ENCODE measurements around the gene HMG20A. TPM values are rescaled to one million over a fixed set of nuclear protein-coding genes. Genes with fewer than 3 reads are reported as not detected.

The HMG20A gene
- total and polyA plus RNA-seq, 9 of the 15 experiments (the other 6 are each of a cell fraction or from before 2014, with no cell fraction given): 25.0 to 68.1 (median 38.9) TPM

DNA sequence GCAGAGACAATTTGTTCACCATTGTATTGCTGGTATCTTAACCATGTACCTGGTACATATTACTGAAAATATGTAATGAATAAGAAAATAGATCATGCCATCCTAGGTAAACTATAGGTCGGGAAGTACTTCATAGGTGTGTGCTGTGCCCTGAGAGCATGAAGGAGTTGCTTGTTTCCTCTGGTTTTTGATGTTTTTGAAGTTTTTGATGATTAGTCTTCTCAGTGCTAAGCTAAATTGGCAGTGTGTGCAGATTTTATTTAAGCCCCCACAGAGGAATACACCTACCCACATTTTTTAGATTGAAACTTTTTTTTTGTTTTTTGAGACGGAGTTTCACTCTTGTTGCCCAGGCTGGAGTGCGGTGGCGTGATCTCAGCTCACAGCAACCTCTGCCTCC lies 16.6 kb downstream of the HMG20A start:
- H3K9me3 ChIP-seq (replicated peaks; ENCODE audit: control insufficient read depth, insufficient read depth, low read depth, low read length): no peaks in the 10 kb centered on the region
- H4K20me1 ChIP-seq (replicated peaks; ENCODE audit: control insufficient read depth, insufficient read depth, low read length): no peaks in the 10 kb centered on the region
- no peaks in the 10 kb centered on the region for H3K27me3 ChIP-seq (ENCODE audit: control insufficient read depth in 2 of 2, insufficient read depth in 2 of 2, low read length in 2 of 2)
- in situ Hi-C loops (cut with MboI): no loop called here
- no peak overlapping the region for H3K27ac ChIP-seq (ENCODE audit: extremely low read depth, low read depth, low read length)
- POLR2A ChIA-PET: interaction anchor here (1.6 kb wide), 1 partner anchor 12 kb away, joined by 6 read pairs; no protein-coding TSS in a partner anchor
- DNase-seq (ENCODE audit: extremely low read depth in 1 of 4, low spot score in 3 of 4) (no peak), FAIRE-seq (no peak), ATAC-seq (no peak)
- no peaks in the 10 kb centered on the region for H3K9me1 ChIP-seq (ENCODE audit: control insufficient read depth, insufficient read depth, low read length)
- BruUV-seq (replicated peaks): no TSS peak
- no peaks in the 10 kb centered on the region for H3K4me1 ChIP-seq (replicated peaks in 1 of 2; ENCODE audit: control insufficient read depth in 2 of 2, insufficient read depth in 2 of 2, low read length in 2 of 2)
- H2AFZ ChIP-seq (ENCODE audit: low read depth, low read length): no peak overlapping the region
- CTCF ChIA-PET (ENCODE audit: low intra/inter-chr PET ratio): no interaction called here
- peaks cover 18% of the 10 kb centered on the region; the same call in 1 of the 3 replicates for H3K79me2 ChIP-seq (ENCODE audit: control insufficient read depth, insufficient read depth, low read length)
- no peak overlapping the region for H3K9ac ChIP-seq (ENCODE audit: insufficient read depth in 1 of 2, low read depth in 2 of 2, low read length in 2 of 2)
- no peaks in the 10 kb centered on the region for H3K36me3 ChIP-seq (ENCODE audit: control insufficient read depth, insufficient read depth, low read length)
- 81% methylated on average over 4 of the region's 4 CpGs for WGBS (ENCODE audit: insufficient coverage, low coverage, missing lambda C conversion rate)
- H3K4me2 ChIP-seq (ENCODE audit: insufficient read depth, low read length): no peak overlapping the region
- intact Hi-C loops (cut with micrococcal nuclease): no loop called here
- H3K4me3 ChIP-seq: no peak overlapping the region
- TF ChIP-seq, protein P1, sequence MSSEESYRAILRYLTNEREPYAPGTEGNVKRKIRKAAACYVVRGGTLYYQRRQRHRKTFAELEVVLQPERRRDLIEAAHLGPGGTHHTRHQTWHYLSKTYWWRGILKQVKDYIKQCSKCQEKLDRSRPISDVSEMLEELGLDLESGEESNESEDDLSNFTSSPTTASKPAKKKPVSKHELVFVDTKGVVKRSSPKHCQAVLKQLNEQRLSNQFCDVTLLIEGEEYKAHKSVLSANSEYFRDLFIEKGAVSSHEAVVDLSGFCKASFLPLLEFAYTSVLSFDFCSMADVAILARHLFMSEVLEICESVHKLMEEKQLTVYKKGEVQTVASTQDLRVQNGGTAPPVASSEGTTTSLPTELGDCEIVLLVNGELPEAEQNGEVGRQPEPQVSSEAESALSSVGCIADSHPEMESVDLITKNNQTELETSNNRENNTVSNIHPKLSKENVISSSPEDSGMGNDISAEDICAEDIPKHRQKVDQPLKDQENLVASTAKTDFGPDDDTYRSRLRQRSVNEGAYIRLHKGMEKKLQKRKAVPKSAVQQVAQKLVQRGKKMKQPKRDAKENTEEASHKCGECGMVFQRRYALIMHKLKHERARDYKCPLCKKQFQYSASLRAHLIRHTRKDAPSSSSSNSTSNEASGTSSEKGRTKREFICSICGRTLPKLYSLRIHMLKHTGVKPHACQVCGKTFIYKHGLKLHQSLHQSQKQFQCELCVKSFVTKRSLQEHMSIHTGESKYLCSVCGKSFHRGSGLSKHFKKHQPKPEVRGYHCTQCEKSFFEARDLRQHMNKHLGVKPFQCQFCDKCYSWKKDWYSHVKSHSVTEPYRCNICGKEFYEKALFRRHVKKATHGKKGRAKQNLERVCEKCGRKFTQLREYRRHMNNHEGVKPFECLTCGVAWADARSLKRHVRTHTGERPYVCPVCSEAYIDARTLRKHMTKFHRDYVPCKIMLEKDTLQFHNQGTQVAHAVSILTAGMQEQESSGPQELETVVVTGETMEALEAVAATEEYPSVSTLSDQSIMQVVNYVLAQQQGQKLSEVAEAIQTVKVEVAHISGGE (CRISPR knock-in tag; IDR thresholded peaks at IDR 0.05): no peak
- TF ChIP-seq U2AF2 (optimal IDR thresholded peaks at IDR 0.05; ENCODE audit: low read depth, low read length) (no peak), CHD2 (IDR thresholded peaks at IDR 0.05; ENCODE audit: low read depth, low read length) (no peak), SREBF2 (CRISPR knock-in tag; IDR thresholded peaks at IDR 0.05) (no peak), KAT8 (IDR thresholded peaks at IDR 0.05; ENCODE audit: low read depth) (no peak), CXXC5 (CRISPR knock-in tag; IDR thresholded peaks at IDR 0.05) (no peak), SRF (CRISPR knock-in tag; IDR thresholded peaks at IDR 0.05) (no peak), CHD4 (IDR thresholded peaks at IDR 0.05; ENCODE audit: insufficient read depth, insufficient replicate concordance, low read depth, low read length, poor library complexity, severe bottlenecking) (no peak), TCF3 (CRISPR knock-in tag; IDR thresholded peaks at IDR 0.05) (no peak), HMGN3 (IDR thresholded peaks at IDR 0.05; ENCODE audit: borderline replicate concordance, extremely low read depth, insufficient read length, low read depth, low read length) (no peak), HEY1 (CRISPR knock-in tag; IDR thresholded peaks at IDR 0.05; ENCODE audit: borderline replicate concordance) (no peak), KDM4B (IDR thresholded peaks at IDR 0.05; ENCODE audit: borderline replicate concordance in 2 of 2, low read depth in 1 of 2) (no peak)
- TF ChIP-seq, protein P2, sequence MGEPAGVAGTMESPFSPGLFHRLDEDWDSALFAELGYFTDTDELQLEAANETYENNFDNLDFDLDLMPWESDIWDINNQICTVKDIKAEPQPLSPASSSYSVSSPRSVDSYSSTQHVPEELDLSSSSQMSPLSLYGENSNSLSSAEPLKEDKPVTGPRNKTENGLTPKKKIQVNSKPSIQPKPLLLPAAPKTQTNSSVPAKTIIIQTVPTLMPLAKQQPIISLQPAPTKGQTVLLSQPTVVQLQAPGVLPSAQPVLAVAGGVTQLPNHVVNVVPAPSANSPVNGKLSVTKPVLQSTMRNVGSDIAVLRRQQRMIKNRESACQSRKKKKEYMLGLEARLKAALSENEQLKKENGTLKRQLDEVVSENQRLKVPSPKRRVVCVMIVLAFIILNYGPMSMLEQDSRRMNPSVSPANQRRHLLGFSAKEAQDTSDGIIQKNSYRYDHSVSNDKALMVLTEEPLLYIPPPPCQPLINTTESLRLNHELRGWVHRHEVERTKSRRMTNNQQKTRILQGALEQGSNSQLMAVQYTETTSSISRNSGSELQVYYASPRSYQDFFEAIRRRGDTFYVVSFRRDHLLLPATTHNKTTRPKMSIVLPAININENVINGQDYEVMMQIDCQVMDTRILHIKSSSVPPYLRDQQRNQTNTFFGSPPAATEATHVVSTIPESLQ (CRISPR knock-in tag; IDR thresholded peaks at IDR 0.05): no peak
- TF ChIP-seq, protein P3, sequence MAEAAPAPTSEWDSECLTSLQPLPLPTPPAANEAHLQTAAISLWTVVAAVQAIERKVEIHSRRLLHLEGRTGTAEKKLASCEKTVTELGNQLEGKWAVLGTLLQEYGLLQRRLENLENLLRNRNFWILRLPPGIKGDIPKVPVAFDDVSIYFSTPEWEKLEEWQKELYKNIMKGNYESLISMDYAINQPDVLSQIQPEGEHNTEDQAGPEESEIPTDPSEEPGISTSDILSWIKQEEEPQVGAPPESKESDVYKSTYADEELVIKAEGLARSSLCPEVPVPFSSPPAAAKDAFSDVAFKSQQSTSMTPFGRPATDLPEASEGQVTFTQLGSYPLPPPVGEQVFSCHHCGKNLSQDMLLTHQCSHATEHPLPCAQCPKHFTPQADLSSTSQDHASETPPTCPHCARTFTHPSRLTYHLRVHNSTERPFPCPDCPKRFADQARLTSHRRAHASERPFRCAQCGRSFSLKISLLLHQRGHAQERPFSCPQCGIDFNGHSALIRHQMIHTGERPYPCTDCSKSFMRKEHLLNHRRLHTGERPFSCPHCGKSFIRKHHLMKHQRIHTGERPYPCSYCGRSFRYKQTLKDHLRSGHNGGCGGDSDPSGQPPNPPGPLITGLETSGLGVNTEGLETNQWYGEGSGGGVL (CRISPR knock-in tag; IDR thresholded peaks at IDR 0.05): no peak
